HepG2 (cell line): Measurements from ENCODE around the gene BIRC3. TPM values are rescaled to one million over a fixed set of nuclear protein-coding genes. Genes with fewer than 3 reads are reported as not detected.

Experiments used
- HCFC1 ChIP-seq: fragments of 150-350 bp; IDR thresholded peaks from 2 replicates; pipeline ENCODE4 v1.6.1; 2014; ENCODE audit warnings: low read depth, low read length
- HDAC1 ChIP-seq: sonication (generic); formaldehyde crosslinking; IDR thresholded peaks from 2 replicates; pipeline ENCODE4 v1.5.1; 2020; ENCODE audit warnings: mild to moderate bottlenecking, missing genetic modification reagents
- KDM5B ChIP-seq: sonication (generic); formaldehyde crosslinking; IDR thresholded peaks from 2 replicates; pipeline ENCODE4 v1.4.0; 2020; ENCODE audit warnings: missing genetic modification reagents, mild to moderate bottlenecking, borderline replicate concordance
- LCORL ChIP-seq, 2 experiments: fragments of 450-650 bp in 1 of 2; sonication (generic) in 1 of 2; formaldehyde crosslinking in 1 of 2; IDR thresholded peaks; 2 replicates each; pipeline versions ENCODE4 v1.5.0 to v1.6.1; 2017 to 2020; ENCODE audit warnings: antibody characterized with exemption in 1 of 2, missing genetic modification reagents in 1 of 2
- MED8 ChIP-seq: sonication (generic); formaldehyde crosslinking; IDR thresholded peaks from 2 replicates; pipeline ENCODE4 v1.8.1; 2023; ENCODE audit warnings: mild to moderate bottlenecking, missing genetic modification reagents; ENCODE audit not compliant: insufficient replicate concordance
- NKX3-1 ChIP-seq: sonication (generic); formaldehyde crosslinking; IDR thresholded peaks from 2 replicates; pipeline ENCODE4 v1.5.0; 2020; ENCODE audit warnings: missing genetic modification reagents
- SALL1 ChIP-seq: sonication (generic); formaldehyde crosslinking; IDR thresholded peaks from 2 replicates; pipeline ENCODE4 v1.8.0; 2022; ENCODE audit warnings: mild to moderate bottlenecking, missing genetic modification reagents
- SMC3 ChIP-seq: IDR thresholded peaks from 2 replicates; pipeline ENCODE4 v1.6.1; 2011; ENCODE audit warnings: low read length, improper control_type of control experiment
- STAG1 ChIP-seq: sonication (generic); formaldehyde crosslinking; IDR thresholded peaks from 2 replicates; pipeline ENCODE4 v1.4.0; 2020; ENCODE audit warnings: missing genetic modification reagents
- ZNF292 ChIP-seq: sonication (generic); formaldehyde crosslinking; IDR thresholded peaks from 2 replicates; pipeline ENCODE4 v1.8.1; 2022; ENCODE audit warnings: mild to moderate bottlenecking, low read depth, missing genetic modification reagents, borderline replicate concordance
- ZNF75D ChIP-seq: sonication (generic); formaldehyde crosslinking; IDR thresholded peaks from 2 replicates; pipeline ENCODE4 v1.8.1; 2023; ENCODE audit warnings: missing genetic modification reagents, mild to moderate bottlenecking, borderline replicate concordance
- polyA plus RNA-seq, 8 experiments: library from polyadenylated mRNA; depleted of rRNA in 3 of 8; stranded (reverse) in 7 of 8; unstranded in 1 of 8; fragments of >200 nt; fragmentation: Illumina TruSeq in 4 of 8; extraction: Trizol in 4 of 8; gene quantifications; 2 replicates each; pipeline versions ENCODE4 v1.2.1 to v1.2.3, GENCODE V29; 2011 to 2016; ENCODE audit warnings: low read depth in 4 of 8, missing spikeins in 1 of 8, mixed read lengths in 1 of 8; ENCODE audit not compliant: insufficient read depth in 1 of 8
- total RNA-seq, 5 experiments: library from RNA; depleted of rRNA; stranded (reverse); fragments of >200 nt; fragmentation: Illumina TruSeq; extraction: Trizol; gene quantifications; 2 replicates each; pipeline ENCODE4 v1.2.3, GENCODE V29; 2016; ENCODE audit warnings: low read depth in 1 of 5
- TF ChIP-seq, protein P1 (sequence below): sonication (generic); formaldehyde crosslinking; IDR thresholded peaks from 2 replicates; pipeline ENCODE4 v1.4.0; 2020; ENCODE audit warnings: missing genetic modification reagents, borderline replicate concordance
- TF ChIP-seq, protein P2 (sequence below): IDR thresholded peaks from 2 replicates; pipeline ENCODE4 v1.6.1; 2016; ENCODE audit warnings: mild to moderate bottlenecking
- TF ChIP-seq, protein P3 (sequence below): sonication (generic); formaldehyde crosslinking; IDR thresholded peaks from 2 replicates; pipeline ENCODE4 v1.5.0; 2020; ENCODE audit warnings: mild to moderate bottlenecking, missing genetic modification reagents, moderate library complexity
- TF ChIP-seq, protein P4 (sequence below): IDR thresholded peaks from 2 replicates; pipeline ENCODE4 v1.6.1; 2012; ENCODE audit warnings: low read depth, low read length, improper control_type of control experiment
- TF ChIP-seq, protein P5 (sequence below): sonication (generic); formaldehyde crosslinking; IDR thresholded peaks from 2 replicates; pipeline ENCODE4 v1.9.0; 2021; ENCODE audit warnings: missing genetic modification reagents, borderline replicate concordance

BIRC3 gene
- total and polyA plus RNA-seq, 2 of the 13 experiments (the other 11 are each of a cell fraction or from before 2014, with no cell fraction given): 0.41 to 4.2 TPM

DNA sequence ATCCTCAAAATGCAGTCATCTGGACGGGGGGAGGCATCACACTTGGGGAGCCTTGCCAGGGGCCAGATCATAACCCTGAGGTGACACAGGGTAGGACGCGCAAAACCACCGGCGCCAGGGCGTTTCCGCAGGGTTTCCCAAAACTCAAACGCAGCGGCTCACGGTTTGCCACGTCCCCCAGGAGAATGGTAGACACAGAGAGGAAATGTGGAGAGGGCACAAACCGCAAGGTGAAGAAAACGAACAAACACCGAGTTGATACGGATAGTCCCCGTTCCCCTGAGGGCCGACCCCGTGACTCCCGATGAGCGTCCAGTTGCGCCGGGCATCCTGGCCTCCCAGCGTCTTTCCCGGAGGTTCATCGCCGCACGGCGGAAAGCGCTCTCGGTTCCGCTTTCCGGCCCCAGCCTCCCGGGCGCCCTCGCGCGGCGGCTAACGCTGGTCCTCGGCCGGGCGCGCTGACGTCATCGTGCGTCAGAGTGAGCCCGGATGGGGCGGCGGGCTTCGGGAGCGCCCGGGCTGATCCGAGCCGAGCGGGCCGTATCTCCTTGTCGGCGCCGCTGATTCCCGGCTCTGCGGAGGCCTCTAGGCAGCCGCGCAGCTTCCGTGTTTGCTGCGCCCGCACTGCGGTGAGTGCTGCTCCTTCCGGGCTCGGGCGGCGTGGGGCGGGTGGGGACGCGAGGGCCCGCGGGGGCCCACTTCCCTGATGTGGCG, 29.6 kb downstream of the BIRC3 start, which contains the start of gene BIRC2 (continued):
- TF ChIP-seq, protein P1, sequence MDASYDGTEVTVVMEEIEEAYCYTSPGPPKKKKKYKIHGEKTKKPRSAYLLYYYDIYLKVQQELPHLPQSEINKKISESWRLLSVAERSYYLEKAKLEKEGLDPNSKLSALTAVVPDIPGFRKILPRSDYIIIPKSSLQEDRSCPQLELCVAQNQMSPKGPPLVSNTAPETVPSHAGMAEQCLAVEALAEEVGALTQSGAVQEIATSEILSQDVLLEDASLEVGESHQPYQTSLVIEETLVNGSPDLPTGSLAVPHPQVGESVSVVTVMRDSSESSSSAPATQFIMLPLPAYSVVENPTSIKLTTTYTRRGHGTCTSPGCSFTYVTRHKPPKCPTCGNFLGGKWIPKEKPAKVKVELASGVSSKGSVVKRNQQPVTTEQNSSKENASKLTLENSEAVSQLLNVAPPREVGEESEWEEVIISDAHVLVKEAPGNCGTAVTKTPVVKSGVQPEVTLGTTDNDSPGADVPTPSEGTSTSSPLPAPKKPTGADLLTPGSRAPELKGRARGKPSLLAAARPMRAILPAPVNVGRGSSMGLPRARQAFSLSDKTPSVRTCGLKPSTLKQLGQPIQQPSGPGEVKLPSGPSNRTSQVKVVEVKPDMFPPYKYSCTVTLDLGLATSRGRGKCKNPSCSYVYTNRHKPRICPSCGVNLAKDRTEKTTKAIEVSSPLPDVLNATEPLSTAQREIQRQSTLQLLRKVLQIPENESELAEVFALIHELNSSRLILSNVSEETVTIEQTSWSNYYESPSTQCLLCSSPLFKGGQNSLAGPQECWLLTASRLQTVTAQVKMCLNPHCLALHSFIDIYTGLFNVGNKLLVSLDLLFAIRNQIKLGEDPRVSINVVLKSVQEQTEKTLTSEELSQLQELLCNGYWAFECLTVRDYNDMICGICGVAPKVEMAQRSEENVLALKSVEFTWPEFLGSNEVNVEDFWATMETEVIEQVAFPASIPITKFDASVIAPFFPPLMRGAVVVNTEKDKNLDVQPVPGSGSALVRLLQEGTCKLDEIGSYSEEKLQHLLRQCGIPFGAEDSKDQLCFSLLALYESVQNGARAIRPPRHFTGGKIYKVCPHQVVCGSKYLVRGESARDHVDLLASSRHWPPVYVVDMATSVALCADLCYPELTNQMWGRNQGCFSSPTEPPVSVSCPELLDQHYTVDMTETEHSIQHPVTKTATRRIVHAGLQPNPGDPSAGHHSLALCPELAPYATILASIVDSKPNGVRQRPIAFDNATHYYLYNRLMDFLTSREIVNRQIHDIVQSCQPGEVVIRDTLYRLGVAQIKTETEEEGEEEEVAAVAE (CRISPR knock-in tag): no peak
- TF ChIP-seq NKX3-1 (CRISPR knock-in tag) (no peak), LCORL (IDR thresholded peaks at IDR 0.05) (no peak), LCORL (CRISPR knock-in tag; IDR thresholded peaks at IDR 0.05) (peak; percentile 77; the same call in 1 of the 2 replicates), HCFC1 (no peak), SALL1 (peak; percentile 92), ZNF75D (CRISPR knock-in tag) (no peak), HDAC1 (CRISPR knock-in tag) (peak; percentile 92), SMC3 (0 out of 2 replicates have a peak, but pooled peaks have one; percentile 2), ZNF292 (CRISPR knock-in tag) (peak; percentile 39; the same call in 1 of the 2 replicates), STAG1 (CRISPR knock-in tag) (peak; percentile 54), MED8 (CRISPR knock-in tag) (peak; percentile 49), KDM5B (CRISPR knock-in tag) (peak; percentile 96)
- TF ChIP-seq, protein P2, sequence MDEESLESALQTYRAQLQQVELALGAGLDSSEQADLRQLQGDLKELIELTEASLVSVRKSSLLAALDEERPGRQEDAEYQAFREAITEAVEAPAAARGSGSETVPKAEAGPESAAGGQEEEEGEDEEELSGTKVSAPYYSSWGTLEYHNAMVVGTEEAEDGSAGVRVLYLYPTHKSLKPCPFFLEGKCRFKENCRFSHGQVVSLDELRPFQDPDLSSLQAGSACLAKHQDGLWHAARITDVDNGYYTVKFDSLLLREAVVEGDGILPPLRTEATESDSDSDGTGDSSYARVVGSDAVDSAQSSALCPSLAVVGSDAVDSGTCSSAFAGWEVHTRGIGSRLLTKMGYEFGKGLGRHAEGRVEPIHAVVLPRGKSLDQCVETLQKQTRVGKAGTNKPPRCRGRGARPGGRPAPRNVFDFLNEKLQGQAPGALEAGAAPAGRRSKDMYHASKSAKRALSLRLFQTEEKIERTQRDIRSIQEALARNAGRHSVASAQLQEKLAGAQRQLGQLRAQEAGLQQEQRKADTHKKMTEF (CRISPR knock-in tag): peak; percentile 91
- TF ChIP-seq, protein P3, sequence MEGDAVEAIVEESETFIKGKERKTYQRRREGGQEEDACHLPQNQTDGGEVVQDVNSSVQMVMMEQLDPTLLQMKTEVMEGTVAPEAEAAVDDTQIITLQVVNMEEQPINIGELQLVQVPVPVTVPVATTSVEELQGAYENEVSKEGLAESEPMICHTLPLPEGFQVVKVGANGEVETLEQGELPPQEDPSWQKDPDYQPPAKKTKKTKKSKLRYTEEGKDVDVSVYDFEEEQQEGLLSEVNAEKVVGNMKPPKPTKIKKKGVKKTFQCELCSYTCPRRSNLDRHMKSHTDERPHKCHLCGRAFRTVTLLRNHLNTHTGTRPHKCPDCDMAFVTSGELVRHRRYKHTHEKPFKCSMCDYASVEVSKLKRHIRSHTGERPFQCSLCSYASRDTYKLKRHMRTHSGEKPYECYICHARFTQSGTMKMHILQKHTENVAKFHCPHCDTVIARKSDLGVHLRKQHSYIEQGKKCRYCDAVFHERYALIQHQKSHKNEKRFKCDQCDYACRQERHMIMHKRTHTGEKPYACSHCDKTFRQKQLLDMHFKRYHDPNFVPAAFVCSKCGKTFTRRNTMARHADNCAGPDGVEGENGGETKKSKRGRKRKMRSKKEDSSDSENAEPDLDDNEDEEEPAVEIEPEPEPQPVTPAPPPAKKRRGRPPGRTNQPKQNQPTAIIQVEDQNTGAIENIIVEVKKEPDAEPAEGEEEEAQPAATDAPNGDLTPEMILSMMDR (CRISPR knock-in tag): peak; percentile 95
- TF ChIP-seq, protein P4, sequence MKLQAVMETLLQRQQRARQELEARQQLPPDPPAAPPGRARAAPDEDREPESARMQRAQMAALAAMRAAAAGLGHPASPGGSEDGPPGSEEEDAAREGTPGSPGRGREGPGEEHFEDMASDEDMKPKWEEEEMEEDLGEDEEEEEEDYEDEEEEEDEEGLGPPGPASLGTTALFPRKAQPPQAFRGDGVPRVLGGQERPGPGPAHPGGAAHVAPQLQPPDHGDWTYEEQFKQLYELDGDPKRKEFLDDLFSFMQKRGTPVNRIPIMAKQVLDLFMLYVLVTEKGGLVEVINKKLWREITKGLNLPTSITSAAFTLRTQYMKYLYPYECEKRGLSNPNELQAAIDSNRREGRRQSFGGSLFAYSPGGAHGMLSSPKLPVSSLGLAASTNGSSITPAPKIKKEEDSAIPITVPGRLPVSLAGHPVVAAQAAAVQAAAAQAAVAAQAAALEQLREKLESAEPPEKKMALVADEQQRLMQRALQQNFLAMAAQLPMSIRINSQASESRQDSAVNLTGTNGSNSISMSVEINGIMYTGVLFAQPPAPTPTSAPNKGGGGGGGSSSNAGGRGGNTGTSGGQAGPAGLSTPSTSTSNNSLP: no peak
- TF ChIP-seq, protein P5, sequence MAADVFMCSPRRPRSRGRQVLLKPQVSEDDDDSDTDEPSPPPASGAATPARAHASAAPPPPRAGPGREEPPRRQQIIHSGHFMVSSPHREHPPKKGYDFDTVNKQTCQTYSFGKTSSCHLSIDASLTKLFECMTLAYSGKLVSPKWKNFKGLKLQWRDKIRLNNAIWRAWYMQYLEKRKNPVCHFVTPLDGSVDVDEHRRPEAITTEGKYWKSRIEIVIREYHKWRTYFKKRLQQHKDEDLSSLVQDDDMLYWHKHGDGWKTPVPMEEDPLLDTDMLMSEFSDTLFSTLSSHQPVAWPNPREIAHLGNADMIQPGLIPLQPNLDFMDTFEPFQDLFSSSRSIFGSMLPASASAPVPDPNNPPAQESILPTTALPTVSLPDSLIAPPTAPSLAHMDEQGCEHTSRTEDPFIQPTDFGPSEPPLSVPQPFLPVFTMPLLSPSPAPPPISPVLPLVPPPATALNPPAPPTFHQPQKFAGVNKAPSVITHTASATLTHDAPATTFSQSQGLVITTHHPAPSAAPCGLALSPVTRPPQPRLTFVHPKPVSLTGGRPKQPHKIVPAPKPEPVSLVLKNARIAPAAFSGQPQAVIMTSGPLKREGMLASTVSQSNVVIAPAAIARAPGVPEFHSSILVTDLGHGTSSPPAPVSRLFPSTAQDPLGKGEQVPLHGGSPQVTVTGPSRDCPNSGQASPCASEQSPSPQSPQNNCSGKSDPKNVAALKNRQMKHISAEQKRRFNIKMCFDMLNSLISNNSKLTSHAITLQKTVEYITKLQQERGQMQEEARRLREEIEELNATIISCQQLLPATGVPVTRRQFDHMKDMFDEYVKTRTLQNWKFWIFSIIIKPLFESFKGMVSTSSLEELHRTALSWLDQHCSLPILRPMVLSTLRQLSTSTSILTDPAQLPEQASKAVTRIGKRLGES: no peak
